Endometrium (tissue), 2 donors: ENCODE measurements around the gene DCAF6.
"Not testable (repeated sequence)": the region's sequence is repeated elsewhere in the genome, so short reads cannot be mapped to it uniquely, and the experiment has no call there.

Experiments
- FAIRE-seq: peaks from 2 replicates; lab custom pipeline; 2012; peaks lifted over from hg19 to GRCh38; lab: Jason Lieb, UNC
- donor health status: control.
- donor health status: control.

The DCAF6 gene

GRCh38 chr1:167936068-167936929 is at the start of gene DCAF6:
TSS of gene DCAF6 (plus strand) at chr1:167936683. CDS start at chr1:167936912, 229 bp downstream.
- FAIRE-seq = peak; percentile 80

GRCh38 chr1:167887187-167887586 is 49.3 kb upstream of the DCAF6 start:
- FAIRE-seq = not testable (repeated sequence)

GRCh38 chr1:167890400-167890799 is 46.1 kb upstream of the DCAF6 start:
- FAIRE-seq = no peak

GRCh38 chr1:167893798-167894197 is 42.7 kb upstream of the DCAF6 start:
- no peak for FAIRE-seq

- no peak for FAIRE-seq
These were observed 37.8 kb upstream of the DCAF6 start for GRCh38 chr1:167898578-167899222.

GRCh38 chr1:167899253-167899681 is 37.2 kb upstream of the DCAF6 start:
- no peak for FAIRE-seq

GRCh38 chr1:167900907-167901306 is 35.6 kb upstream of the DCAF6 start:
- no peak for FAIRE-seq

GRCh38 chr1:167904652-167905130 is 31.8 kb upstream of the DCAF6 start:
- FAIRE-seq = peak; percentile 33

- no peak for FAIRE-seq
These were observed 31.3 kb upstream of the DCAF6 start for GRCh38 chr1:167905182-167905581.

GRCh38 chr1:167905671-167906070 is 30.8 kb upstream of the DCAF6 start:
- FAIRE-seq = no peak

GRCh38 chr1:167909691-167910180 is 26.7 kb upstream of the DCAF6 start:
- FAIRE-seq = no peak

GRCh38 chr1:167910530-167910929 is 26.0 kb upstream of the DCAF6 start:
- no peak for FAIRE-seq

GRCh38 chr1:167911413-167911812 is 25.1 kb upstream of the DCAF6 start:
- no peak for FAIRE-seq

- FAIRE-seq = no peak
These were observed 24.2 kb upstream of the DCAF6 start for GRCh38 chr1:167912294-167912693.

GRCh38 chr1:167913895-167914496 is 22.5 kb upstream of the DCAF6 start, which contains the start of gene ADCY10:
TSS of gene ADCY10 (minus strand) at chr1:167914134. CDS start at chr1:167905140, 8,994 bp downstream.
- FAIRE-seq = no peak

GRCh38 chr1:167915569-167915968 is 20.9 kb upstream of the DCAF6 start:
- no peak for FAIRE-seq

GRCh38 chr1:167916766-167917511 is 19.5 kb upstream of the DCAF6 start:
- FAIRE-seq = no peak

GRCh38 chr1:167922023-167922422 is 14.5 kb upstream of the DCAF6 start:
- no peak for FAIRE-seq

- no peak for FAIRE-seq
These were observed 13.8 kb upstream of the DCAF6 start for GRCh38 chr1:167922611-167923074.

GRCh38 chr1:167923324-167924056 is 13.0 kb upstream of the DCAF6 start:
- no peak for FAIRE-seq

GRCh38 chr1:167924102-167924501 is 12.4 kb upstream of the DCAF6 start:
- no peak for FAIRE-seq
